GM12878 (cell line): ENCODE results near the gene MAP3K7. TPM values are rescaled to one million over a fixed set of nuclear protein-coding genes. Genes with fewer than 3 reads are reported as not detected.
"Not testable (repeated sequence)": the region's sequence is repeated elsewhere in the genome, so short reads cannot be mapped to it uniquely, and the experiment has no call there.

Source experiments
- ATAC-seq: fragments of 200-7000 bp; cut with Tn5 transposase; 3 replicates; pipeline ENCODE4 v1.9.1; 2020; ENCODE audit warnings: mild to moderate bottlenecking, moderate library complexity
- BruUV-seq: library from RNA; stranded (reverse); fragments of 400-500 nt; replicated peaks from 2 replicates; lab custom pipeline; 2021; lab: Mats Ljungman, UMichigan
- CTCF ChIA-PET: fragments of 300-600 bp; sonication (Branson Sonifier 250); formaldehyde crosslinking; extraction: SDS; loops from one replicate; lab custom pipeline; 2021; ENCODE audit warnings: inconsistent platforms; lab: Yijun Ruan, JAX
- POLR2A ChIA-PET: fragments of 350-600 bp; formaldehyde crosslinking; extraction: SDS; loops from one replicate; lab custom pipeline; 2021; ENCODE audit warnings: inconsistent platforms; lab: Charles Lee
- RAD21 ChIA-PET: fragments of 300-600 bp; sonication (Branson Sonifier 250); formaldehyde crosslinking; loops from one replicate; lab custom pipeline; 2023; ENCODE audit warnings: antibody characterized with exemption; ENCODE audit not compliant: unreplicated experiment; lab: Charles Lee
- SMC1A ChIA-PET: fragments of 300-600 bp; sonication (Branson Sonifier 250); formaldehyde crosslinking; loops from one replicate; lab custom pipeline; 2023; ENCODE audit not compliant: unreplicated experiment, uncharacterized antibody; lab: Charles Lee
- DNase-seq: peaks from one replicate; pipeline ENCODE4 v3.0.0-alpha.2; 2011; ENCODE audit warnings: low read depth, low spot score
- FAIRE-seq: peaks from 3 replicates; lab custom pipeline; 2011; peaks lifted over from hg19 to GRCh38; lab: Jason Lieb, UNC
- H2AFZ ChIP-seq: 2 replicates; pipeline ENCODE4 v1.6.0; 2011; ENCODE audit warnings: low read depth, low read length, control low read depth; ENCODE audit not compliant: control insufficient read depth
- H3K27ac ChIP-seq: 2 replicates; pipeline ENCODE4 v1.5.1; 2011; ENCODE audit warnings: control low read depth; ENCODE audit not compliant: control insufficient read depth, insufficient read depth
- H3K27me3 ChIP-seq, 2 experiments: replicated peaks in 1 of 2; 2 replicates each; pipeline versions ENCODE4 v1.6.0 to v1.6.1; 2011; ENCODE audit warnings: low read length in 1 of 2; ENCODE audit not compliant: control insufficient read depth in 2 of 2, insufficient read depth in 2 of 2
- H3K36me3 ChIP-seq, 2 experiments: 2 replicates each; pipeline ENCODE4 v1.5.1; 2011; ENCODE audit warnings: low read length in 1 of 2; ENCODE audit not compliant: control insufficient read depth in 2 of 2, insufficient read depth in 2 of 2
- H3K4me1 ChIP-seq: 2 replicates; pipeline ENCODE4 v1.6.1; 2011; ENCODE audit warnings: mild to moderate bottlenecking, low read length, moderate library complexity, mixed read lengths; ENCODE audit not compliant: control insufficient read depth, insufficient read depth
- H3K4me2 ChIP-seq: 2 replicates; pipeline ENCODE4 v1.6.0; 2011; ENCODE audit warnings: control low read depth; ENCODE audit not compliant: control insufficient read depth, insufficient read depth
- H3K4me3 ChIP-seq: fragments of 200-600 bp; sonication (generic); 2 replicates; pipeline ENCODE4 v1.5.1; 2016
- H3K79me2 ChIP-seq: 2 replicates; pipeline ENCODE4 v1.6.0; 2011; ENCODE audit warnings: low read length; ENCODE audit not compliant: control insufficient read depth, insufficient read depth
- H3K9ac ChIP-seq: 2 replicates; pipeline ENCODE4 v1.8.0; 2011; ENCODE audit warnings: low read length, control low read depth, mixed read lengths; ENCODE audit not compliant: control insufficient read depth, insufficient read depth
- H3K9me3 ChIP-seq: replicated peaks from 3 replicates; pipeline ENCODE4 v1.5.1; 2011; ENCODE audit warnings: mild to moderate bottlenecking, low read length; ENCODE audit not compliant: control insufficient read depth, insufficient read depth
- H4K20me1 ChIP-seq: 2 replicates; pipeline ENCODE4 v1.6.0; 2011; ENCODE audit not compliant: control insufficient read depth, insufficient read depth
- BRCA1 ChIP-seq: IDR thresholded peaks from 2 replicates; pipeline ENCODE4 v1.6.1; 2011; ENCODE audit warnings: low read depth, low read length, improper control_type of control experiment
- CBX3 ChIP-seq: fragments of 200-600 bp; sonication (generic); IDR thresholded peaks from 2 replicates; pipeline ENCODE4 v1.6.1; 2016; ENCODE audit warnings: low read depth, borderline replicate concordance
- HDAC6 ChIP-seq: fragments of 200-600 bp; sonication (generic); IDR thresholded peaks from one replicate; pipeline ENCODE4 v1.8.0; 2017; ENCODE audit warnings: antibody characterized with exemption; ENCODE audit not compliant: unreplicated experiment
- JUND ChIP-seq: IDR thresholded peaks from 2 replicates; pipeline ENCODE4 v1.6.1; 2012; ENCODE audit warnings: low read depth, mild to moderate bottlenecking, low read length, improper control_type of control experiment, moderate library complexity
- MEF2B ChIP-seq: fragments of 450-650 bp; IDR thresholded peaks from 2 replicates; pipeline ENCODE4 v1.6.1; 2018; ENCODE audit warnings: mild to moderate bottlenecking, moderate library complexity; ENCODE audit not compliant: partially characterized antibody, poor library complexity, severe bottlenecking
- STAT1 ChIP-seq: fragments of 450-650 bp; conservative IDR thresholded peaks from 2 replicates; pipeline ENCODE4 v1.6.1; 2014; ENCODE audit warnings: antibody characterized with exemption, mild to moderate bottlenecking
- ZNF622 ChIP-seq: fragments of 450-650 bp; IDR thresholded peaks from 2 replicates; pipeline ENCODE4 v1.6.1; 2017; ENCODE audit warnings: mild to moderate bottlenecking, inconsistent platforms
- WGBS: methylation state at CpG from one replicate; pipeline ENCODE4 v1.1.6; 2016; ENCODE audit warnings: low lambda C conversion rate; ENCODE audit not compliant: insufficient replicate concordance, insufficient coverage; ENCODE audit errors: missing lambda C conversion rate; 5-methylcytosine and 5-hydroxymethylcytosine counted together
- in situ Hi-C: fragments of 300-500 bp; cut with MboI; formaldehyde crosslinking; loops from 9 replicates; pipeline ENCODE4 v1.14.3; 2018; ENCODE audit warnings: mixed read lengths
- intact Hi-C: fragments of 100-400 bp; cut with micrococcal nuclease; formaldehyde crosslinking; loops from one replicate; pipeline ENCODE4 v1.14.2; 2022; ENCODE audit not compliant: unreplicated experiment
- polyA plus RNA-seq, 11 experiments: library from polyadenylated mRNA; depleted of rRNA in 4 of 11; unstranded in 6 of 11; stranded (reverse) in 5 of 11; fragments of >200 nt; fragmentation: Nextera tagmentation in 4 of 11; fragmentation: Illumina TruSeq in 1 of 11; extraction: Ambion mirVana in 4 of 11; extraction: Trizol in 1 of 11; gene quantifications; 1 replicate in 1 of 11; 2 replicates in 10 of 11; pipeline versions ENCODE4 v1.2.1 to v1.2.3, GENCODE V29; 2011 to 2016; ENCODE audit warnings: inconsistent platforms in 2 of 11, missing spikeins in 2 of 11, low read depth in 1 of 11
- total RNA-seq, 4 experiments: library from RNA; depleted of rRNA in 3 of 4; stranded (reverse); fragments of >200 nt in 3 of 4; fragmentation: Illumina TruSeq in 1 of 4; extraction: Trizol in 1 of 4; gene quantifications; 2 replicates each; pipeline versions ENCODE4 v1.2.1 to v1.2.3, GENCODE V29; 2013 to 2021

MAP3K7 gene
- total and polyA plus RNA-seq, 10 of the 15 experiments (the other 5 are each of a cell fraction or from before 2014, with no cell fraction given) = 7.0 to 42.6 (median 22.0) TPM

DNA sequence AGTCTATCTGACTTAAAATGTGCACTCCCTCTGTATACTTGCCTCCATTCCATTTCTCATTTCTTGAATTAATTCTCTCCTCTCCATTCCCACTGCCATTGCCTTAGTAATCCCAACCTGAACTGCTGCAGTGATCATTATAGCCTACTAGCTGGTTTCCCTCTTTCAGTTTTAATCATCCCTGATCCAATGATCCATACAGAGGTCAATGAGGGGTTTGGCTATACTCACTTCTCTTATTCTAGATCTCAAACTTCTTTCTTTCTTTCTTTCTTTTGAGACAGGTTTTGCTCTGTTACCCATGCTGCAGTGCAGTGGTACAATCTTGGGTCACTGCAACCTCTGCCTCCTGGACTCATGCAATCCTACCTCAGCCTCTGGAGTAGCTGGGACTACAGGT is 17.6 kb downstream of the MAP3K7 start (continued):
- TF ChIP-seq BRCA1 = no peak
- TF ChIP-seq CBX3 = no peak
- no peak for TF ChIP-seq MEF2B
- no peak for TF ChIP-seq JUND
- no peak for TF ChIP-seq HDAC6
- TF ChIP-seq ZNF622 = no peak
- no peak for TF ChIP-seq STAT1

DNA sequence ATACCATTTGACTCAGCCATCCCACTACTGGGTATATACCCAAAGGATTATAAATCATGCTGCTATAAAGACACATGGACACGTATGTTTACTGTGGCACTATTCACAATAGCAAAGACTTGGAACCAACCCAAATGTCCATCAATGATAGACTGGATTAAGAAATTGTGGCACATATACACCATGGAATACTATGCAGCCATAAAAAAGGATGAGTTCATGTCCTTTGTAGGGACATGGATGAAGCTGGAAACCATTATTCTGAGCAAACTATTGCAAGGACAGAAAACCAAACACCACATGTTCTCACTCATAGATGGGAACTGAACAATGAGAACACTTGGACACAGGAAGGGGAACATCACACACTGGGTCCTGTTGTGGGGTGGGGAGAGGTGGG is 19.2 kb downstream of the MAP3K7 start:
- H3K9me3 ChIP-seq, H3K27ac ChIP-seq, BruUV-seq, H3K79me2 ChIP-seq, H3K4me2 ChIP-seq, in situ Hi-C loops, H4K20me1 ChIP-seq, SMC1A ChIA-PET, POLR2A ChIA-PET, H2AFZ ChIP-seq, CTCF ChIA-PET, H3K4me3 ChIP-seq, FAIRE-seq, H3K27me3 ChIP-seq, H3K9ac ChIP-seq, ATAC-seq, DNase-seq, intact Hi-C loops, H3K4me1 ChIP-seq, H3K36me3 ChIP-seq, RAD21 ChIA-PET: not testable (repeated sequence)
- WGBS = 95% methylated on average over 1 of the region's 1 CpG

DNA sequence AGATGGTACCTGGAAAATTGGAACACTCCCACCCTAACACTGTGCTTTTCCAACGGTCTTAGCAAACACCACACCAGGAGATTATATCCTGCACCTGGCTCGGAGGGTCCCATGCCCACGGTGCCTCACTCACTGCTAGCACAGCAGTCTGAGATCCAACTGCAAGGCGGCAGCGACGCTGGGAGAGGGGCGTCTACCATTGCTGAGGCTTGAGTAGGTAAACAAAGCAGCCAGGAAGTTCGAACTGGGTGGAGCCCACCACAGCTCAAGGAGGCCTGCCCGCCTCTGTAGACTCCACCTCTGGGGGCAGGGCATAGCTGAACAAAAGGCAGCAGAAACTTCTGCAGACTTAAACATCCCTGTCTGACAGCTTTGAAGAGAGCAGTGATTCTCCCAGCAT is 24.5 kb downstream of the MAP3K7 start:
- H3K9ac ChIP-seq, in situ Hi-C loops, FAIRE-seq, H3K27me3 ChIP-seq, BruUV-seq, ATAC-seq, intact Hi-C loops, RAD21 ChIA-PET, POLR2A ChIA-PET, H3K4me1 ChIP-seq, H3K9me3 ChIP-seq, H3K79me2 ChIP-seq, H3K4me2 ChIP-seq, H2AFZ ChIP-seq, H3K36me3 ChIP-seq, H4K20me1 ChIP-seq, DNase-seq, H3K27ac ChIP-seq, H3K4me3 ChIP-seq: not testable (repeated sequence)
- 80% methylated on average over 9 of the region's 9 CpGs for WGBS
- ChIA-PET CTCF (interaction anchor here (1.2 kb wide), 1 partner anchor 15 kb away, joined by 4 read pairs; no protein-coding TSS in a partner anchor), SMC1A (interaction anchor here (1.8 kb wide), 1 partner anchor 10 kb away, joined by 6 read pairs; no protein-coding TSS in a partner anchor)
